Measurements from ENCODE around the gene ATP6V1E1.

The ATP6V1E1 gene

DNA sequence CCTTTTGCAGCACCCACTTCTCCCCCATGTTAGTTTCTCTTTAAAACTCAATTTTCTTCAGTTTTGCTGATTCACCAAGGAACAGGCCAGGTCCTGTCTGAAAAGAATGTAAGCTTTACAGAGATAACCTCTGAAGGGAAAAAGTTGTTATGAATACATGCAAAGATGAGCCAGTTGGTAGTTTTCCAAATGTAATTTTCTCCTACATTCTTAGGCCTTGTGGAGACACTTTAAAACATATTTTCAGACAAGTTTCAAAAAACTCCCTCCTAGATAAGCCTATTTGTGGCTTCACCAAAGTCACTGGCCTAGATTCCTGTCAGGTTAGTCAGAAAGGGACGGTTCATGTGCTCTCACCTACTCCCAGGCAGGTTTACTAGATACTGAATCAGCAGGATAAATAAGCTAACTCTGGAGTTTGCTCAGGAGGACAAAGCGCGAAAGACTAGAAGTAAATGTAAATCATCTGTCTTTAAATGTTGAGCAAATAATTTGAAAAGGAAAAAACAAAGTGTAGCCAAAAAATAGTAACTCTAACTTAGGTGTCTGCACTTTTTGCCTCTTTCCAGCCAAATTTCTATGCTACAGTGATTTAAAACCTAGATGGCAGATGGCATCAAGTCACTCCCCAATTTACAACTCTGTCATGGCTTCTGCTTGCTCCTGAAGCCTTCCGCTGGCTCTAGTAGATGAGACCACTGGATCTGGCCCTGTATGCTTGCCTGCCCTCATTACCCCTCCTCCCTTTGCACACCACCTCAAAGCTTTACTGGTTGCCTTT lies 4.9 kb upstream of the ATP6V1E1 start:
- no peak for DNase-seq

DNA sequence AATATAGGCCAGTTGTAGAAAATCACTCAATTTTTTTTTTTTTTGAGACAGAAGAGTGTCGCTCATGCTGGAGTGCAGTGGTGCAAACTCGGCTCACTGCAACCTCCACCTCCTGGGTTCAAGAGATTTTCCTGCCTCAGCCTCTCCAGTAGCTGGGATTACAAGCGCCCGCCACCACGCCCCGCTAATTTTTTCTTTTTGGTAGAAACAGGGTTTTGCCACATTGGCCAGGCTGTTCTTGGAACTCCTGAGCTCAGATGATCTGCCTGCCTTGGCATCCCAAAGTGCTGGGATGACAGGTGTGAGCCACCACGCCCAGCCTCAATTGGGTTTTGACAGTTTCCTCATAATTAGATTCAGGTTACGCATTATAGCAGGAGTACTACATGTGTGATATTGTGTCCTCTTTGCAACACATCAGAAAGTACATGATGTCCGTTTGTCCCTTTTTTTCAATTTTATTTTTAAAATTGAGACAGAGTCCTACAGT lies 2.6 kb upstream of the ATP6V1E1 start:
- DNase-seq: no peak

DNA sequence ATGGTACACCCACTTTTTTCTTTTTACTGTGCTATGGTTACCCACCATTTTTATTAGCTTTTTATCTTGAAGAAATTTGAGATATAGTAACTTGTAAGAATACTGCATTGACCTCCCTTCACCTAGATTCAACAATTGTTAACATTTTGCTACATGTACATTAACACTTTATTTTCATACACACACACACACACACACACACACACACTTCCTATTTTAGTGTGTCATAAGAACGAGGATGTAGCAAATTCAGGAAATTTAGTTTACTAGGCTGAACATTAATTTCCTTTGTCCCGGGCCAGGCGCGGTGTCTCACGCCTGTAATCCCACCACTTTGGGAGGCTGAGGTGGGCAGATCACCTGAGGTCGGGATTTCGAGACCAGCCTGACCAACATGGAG lies 1.1 kb upstream of the ATP6V1E1 start:
- DNase-seq: no peak

DNA sequence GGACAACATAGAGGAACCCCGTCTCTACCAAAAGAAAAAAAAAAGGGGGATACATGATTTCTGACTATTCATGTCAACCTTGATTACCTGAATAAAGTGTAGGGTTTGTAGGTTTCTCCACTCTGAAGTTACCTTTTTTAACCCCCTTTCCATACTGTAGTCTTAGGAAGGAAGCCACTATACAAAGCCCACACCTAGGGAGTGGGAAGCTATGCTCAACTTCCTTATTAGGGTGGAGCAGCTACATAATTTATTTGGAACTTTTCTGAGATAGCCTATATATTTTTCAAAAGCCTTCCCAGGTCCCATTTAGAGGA lies 582 bp upstream of the ATP6V1E1 start:
- no peak for DNase-seq

GRCh38 chr22:17627961-17628405 lies 566 bp downstream of the ATP6V1E1 start:
- DNase-seq: no peak

GRCh38 chr22:17613280-17613679 lies 15.3 kb downstream of the ATP6V1E1 start:
- no peak for DNase-seq

DNA sequence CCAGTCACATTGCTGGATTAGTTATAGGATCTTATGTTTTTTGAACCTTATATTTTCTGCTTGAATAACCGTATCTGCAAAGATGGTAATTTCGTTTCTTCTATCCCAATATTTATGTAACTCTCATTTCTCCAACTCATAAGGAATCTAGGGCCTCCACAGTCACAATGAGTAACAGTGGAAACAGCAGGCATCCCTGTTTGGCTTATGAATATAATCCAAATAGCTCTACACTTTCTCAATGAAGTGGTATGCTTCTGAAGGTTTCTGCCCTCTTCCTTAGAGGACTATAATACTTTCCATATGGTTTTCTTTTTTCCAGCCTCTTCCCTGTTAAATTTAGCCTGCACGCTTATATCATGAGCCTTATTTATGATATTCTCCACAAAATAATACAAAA lies 16.5 kb downstream of the ATP6V1E1 start:
- no peak for DNase-seq

GRCh38 chr22:17607891-17608521 lies 20.5 kb downstream of the ATP6V1E1 start:
- no peak for DNase-seq

DNA sequence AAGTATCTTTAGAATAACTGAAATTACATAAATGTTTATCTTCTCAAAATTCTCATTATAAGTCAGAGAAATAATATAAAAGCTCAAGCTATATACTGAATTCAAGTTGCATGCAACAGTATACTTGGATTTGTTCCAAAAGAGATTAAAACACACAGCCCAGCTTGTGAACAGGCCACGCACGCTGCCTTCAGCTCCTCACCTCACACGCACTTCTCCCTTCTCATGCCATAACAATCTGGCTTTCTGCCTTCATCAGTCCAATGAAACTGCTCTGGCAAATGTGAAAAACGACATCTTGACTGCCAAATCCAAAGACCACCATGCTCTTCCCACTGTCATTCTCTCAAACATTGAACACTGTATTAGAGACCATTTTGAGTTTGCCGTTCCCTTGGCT lies 22.1 kb downstream of the ATP6V1E1 start:
- DNase-seq: no peak

- no peak for DNase-seq
Measured at GRCh38 chr22:17603668-17604067, 24.9 kb downstream of the ATP6V1E1 start.

DNA sequence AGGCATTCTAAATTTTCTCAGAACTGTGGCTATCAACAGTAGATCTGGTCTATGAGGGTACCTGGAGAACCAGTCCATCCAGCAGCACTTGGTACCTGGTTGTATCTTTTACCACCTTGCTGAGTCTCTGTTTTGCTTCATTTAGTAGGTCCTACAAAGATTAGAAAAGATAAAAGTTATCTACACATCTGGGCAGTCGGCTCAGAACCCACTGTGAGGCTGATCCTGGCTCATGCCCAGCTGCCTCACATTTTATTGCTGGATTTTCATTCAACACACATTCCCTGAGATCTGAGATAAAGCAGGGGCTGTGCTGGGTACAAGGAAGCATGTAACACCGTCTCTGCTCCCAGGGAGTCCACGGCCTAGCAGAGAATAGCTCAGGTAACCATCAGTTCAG lies 27.5 kb downstream of the ATP6V1E1 start:
- no peak for DNase-seq

GRCh38 chr22:17598318-17598717 lies 30.2 kb downstream of the ATP6V1E1 start:
- no peak for DNase-seq

- no peak for DNase-seq
Measured at GRCh38 chr22:17597217-17597616, 31.3 kb downstream of the ATP6V1E1 start.

GRCh38 chr22:17596226-17596625 lies 32.3 kb downstream of the ATP6V1E1 start:
- DNase-seq: no peak

- no peak for DNase-seq
Measured at GRCh38 chr22:17592201-17592600, 36.3 kb downstream of the ATP6V1E1 start.

- no peak for DNase-seq
Measured at GRCh38 chr22:17590586-17590985, 38.0 kb downstream of the ATP6V1E1 start.

DNA sequence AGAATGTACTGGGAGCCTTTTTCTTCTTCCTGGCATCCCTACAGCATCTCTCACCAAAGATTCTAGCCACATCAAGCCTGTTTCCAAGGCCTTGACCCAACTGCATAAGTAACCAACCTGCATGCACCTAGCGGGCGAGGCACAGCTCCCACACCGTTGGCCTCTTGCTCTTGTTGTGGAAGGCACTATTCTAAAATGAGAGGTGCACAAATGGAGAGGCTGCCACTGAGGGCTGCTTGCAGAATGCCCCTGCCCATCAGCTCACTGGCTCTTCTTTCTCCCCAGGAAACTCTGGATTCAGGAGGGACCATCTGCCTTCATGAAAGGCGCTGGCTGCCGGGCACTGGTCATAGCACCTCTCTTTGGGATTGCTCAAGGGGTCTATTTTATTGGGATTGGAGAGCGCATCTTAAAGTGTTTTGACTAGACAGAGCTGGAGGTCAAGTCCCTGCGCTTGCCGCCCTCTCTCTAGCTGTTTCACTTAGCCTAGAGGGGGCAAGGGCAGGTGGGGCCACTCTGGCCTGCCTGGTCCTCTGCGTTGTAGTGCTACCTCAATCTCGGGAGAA lies 38.7 kb downstream of the ATP6V1E1 start:
- DNase-seq: no peak

DNA sequence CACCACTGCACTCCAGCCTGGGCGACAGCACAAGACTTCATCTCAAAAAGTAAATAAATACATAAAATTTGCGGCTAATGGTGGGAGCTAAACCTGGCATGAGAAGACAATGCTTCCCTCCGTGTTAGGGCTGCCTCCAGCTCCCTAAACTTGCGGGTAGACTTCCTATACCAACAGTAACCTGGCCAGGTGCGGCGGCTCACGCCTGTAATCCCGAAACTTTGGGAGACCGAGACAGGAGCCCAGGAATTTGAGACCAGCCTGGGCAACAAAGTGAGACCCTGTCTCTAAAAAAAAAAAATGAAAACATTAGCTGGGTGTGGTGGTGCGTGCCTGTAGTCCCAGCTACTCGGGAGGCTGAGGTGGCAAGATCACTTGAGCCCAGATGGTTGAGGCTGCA lies 39.9 kb downstream of the ATP6V1E1 start:
- DNase-seq: no peak

GRCh38 chr22:17587629-17588028 lies 40.9 kb downstream of the ATP6V1E1 start:
- DNase-seq: no peak

DNA sequence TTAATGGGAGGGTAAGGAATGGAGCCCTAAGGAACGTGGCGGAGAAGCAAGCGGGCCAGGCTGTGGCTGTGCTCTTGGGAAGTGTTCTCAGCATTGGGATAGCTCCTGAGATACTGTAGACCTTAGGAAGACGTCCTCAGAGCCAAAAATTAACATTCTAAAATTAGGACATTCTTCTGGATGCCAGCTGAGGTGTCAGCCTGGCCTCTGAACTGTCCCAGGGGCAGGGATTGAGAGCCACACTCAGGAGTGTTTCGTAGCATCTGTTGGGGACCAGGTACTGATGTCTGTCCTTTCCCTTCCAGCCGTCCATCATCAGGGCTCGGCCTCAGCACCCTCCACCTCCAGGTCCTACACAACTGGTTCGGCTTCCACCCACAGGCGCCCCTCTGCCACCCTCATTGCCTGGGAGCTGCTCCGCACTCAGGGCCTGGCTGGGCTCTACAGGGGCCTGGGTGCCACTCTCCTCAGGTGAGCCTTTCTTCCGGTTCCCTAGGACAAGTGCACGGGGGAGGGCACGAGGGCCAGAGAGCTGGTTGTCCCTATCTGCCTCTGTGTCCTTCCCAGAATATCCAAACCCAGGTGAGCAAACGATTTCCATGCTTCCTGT lies 41.6 kb downstream of the ATP6V1E1 start:
- DNase-seq: no peak

- no peak for DNase-seq
Measured at GRCh38 chr22:17583151-17583550, 45.4 kb downstream of the ATP6V1E1 start.

DNA sequence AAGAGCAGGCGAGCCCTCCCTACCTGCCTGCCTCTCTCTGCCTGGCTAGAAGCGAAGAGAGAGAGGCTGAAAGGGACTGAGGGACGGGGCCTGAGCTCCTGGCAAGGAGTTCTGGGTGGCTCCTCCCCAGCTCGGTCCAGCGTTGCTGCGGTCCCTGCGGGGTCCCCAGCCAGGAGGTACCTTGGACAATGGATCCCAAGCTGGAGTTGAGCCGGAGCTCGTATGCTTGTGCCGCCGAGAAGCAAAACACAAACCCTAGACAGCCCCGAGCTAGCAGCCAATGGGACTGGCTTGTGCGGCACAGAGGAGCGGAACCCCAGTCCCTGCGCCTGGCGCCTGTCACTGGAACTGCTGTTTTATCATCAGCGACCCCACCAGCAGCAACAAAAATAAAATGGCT lies 46.9 kb downstream of the ATP6V1E1 start:
- no peak for DNase-seq

GRCh38 chr22:17581056-17581455 lies 47.5 kb downstream of the ATP6V1E1 start:
- no peak for DNase-seq
